Measurements from ENCODE around the gene SLC35B2. TPM values are rescaled to one million over a fixed set of nuclear protein-coding genes. Genes with fewer than 3 reads are reported as not detected.

The SLC35B2 gene
- total RNA-seq, 2 experiments from 2014 or later: 6.4 to 7.0 TPM

DNA sequence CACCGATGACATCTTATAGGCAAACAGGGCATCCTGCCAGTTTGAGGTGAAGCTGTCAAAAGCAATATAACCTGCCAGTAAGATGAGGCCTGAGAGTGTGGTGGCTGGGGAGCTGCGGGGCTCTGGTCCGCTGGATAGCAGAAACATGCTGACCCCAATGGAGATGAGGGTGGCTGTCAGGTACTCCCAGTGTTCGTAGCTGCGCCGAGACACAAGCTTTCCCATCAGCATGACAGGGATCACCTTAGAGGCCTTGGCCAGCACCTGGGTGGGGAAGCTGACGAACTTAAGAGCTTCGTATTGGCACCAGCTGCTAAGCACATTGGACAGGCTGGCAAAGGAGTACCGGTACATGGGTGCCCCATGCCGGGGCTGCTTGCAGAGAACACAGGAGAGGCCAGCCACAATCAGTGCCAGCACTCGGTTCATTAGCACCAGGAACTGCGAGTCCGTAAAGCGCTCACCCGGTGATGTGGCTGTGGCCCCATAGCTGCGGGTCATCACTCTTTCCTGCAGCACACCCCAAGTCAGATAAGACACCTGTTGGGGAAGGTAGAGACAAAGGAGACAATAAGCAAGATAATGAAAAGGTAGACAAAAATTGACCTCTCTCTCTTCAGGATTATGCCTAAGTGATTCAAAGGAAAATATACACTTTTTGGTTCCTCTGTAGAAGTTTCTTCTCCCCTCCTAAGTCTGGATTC is 2.1 kb downstream of the SLC35B2 start:
- Mint-ChIP-seq H3K36me3 (ENCODE audit: low read depth) (peaks cover 74% of the 10 kb centered on the region), H3K27ac (peak overlapping the region; percentile 60), H3K4me3 (peak overlapping the region; percentile 82), H3K27me3 (no peaks in the 10 kb centered on the region), H3K4me1 (ENCODE audit: low read depth) (peaks cover 60% of the 10 kb centered on the region), H3K9me3 (no peaks in the 10 kb centered on the region)
- intact Hi-C loops (cut with DNase I, micrococcal nuclease): loop anchor here (5.0 kb wide), 3 partner anchors 33 to 128 kb away; partner anchors contain the start of genes SLC29A1 (in 2 of the 2), MRPL14 (in 1 of the 2) and TMEM63B (in 1 of the 2)
- H3K27me3 ChIP-seq (ENCODE audit: control insufficient read depth in 1 of 2, insufficient read depth in 2 of 2, low read length in 2 of 2): no peaks in the 10 kb centered on the region
- no peak for ATAC-seq (ENCODE audit: poor library complexity)
- TF ChIP-seq, protein P1, sequence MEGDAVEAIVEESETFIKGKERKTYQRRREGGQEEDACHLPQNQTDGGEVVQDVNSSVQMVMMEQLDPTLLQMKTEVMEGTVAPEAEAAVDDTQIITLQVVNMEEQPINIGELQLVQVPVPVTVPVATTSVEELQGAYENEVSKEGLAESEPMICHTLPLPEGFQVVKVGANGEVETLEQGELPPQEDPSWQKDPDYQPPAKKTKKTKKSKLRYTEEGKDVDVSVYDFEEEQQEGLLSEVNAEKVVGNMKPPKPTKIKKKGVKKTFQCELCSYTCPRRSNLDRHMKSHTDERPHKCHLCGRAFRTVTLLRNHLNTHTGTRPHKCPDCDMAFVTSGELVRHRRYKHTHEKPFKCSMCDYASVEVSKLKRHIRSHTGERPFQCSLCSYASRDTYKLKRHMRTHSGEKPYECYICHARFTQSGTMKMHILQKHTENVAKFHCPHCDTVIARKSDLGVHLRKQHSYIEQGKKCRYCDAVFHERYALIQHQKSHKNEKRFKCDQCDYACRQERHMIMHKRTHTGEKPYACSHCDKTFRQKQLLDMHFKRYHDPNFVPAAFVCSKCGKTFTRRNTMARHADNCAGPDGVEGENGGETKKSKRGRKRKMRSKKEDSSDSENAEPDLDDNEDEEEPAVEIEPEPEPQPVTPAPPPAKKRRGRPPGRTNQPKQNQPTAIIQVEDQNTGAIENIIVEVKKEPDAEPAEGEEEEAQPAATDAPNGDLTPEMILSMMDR (IDR thresholded peaks at IDR 0.05): no peak
- peaks cover 75% of the 10 kb centered on the region for H3K36me3 ChIP-seq (ENCODE audit: insufficient read depth, low read length)
- H3K4me3 ChIP-seq (ENCODE audit: low read length): no peak overlapping the region
- peaks cover 40% of the 10 kb centered on the region for H3K4me1 ChIP-seq (ENCODE audit: insufficient read depth, low read length)
- H3K27ac ChIP-seq (ENCODE audit: low read depth in 1 of 2, low read length in 2 of 2): peak overlapping the region in 1 of 2 donors; percentile 45
- CTCF ChIA-PET: interaction anchor here (1.0 to 2.6 kb wide), 3 partner anchors 8 to 58 kb away, joined by 5 to 12 read pairs (median 9); partner anchors contain the start of genes AARS2 and HSP90AB1
- peak in 1 of 14 experiments; percentile 14 for DNase-seq
- POLR2A ChIA-PET: interaction anchor here (1.6 to 4.0 kb wide), 4 partner anchors 7 to 13 kb away, joined by 4 to 135 read pairs (median 8); partner anchors contain the start of gene HSP90AB1
- no peaks in the 10 kb centered on the region for H3K9me3 ChIP-seq (ENCODE audit: control insufficient read depth in 1 of 2, insufficient read depth in 1 of 2, low read length in 2 of 2)

DNA sequence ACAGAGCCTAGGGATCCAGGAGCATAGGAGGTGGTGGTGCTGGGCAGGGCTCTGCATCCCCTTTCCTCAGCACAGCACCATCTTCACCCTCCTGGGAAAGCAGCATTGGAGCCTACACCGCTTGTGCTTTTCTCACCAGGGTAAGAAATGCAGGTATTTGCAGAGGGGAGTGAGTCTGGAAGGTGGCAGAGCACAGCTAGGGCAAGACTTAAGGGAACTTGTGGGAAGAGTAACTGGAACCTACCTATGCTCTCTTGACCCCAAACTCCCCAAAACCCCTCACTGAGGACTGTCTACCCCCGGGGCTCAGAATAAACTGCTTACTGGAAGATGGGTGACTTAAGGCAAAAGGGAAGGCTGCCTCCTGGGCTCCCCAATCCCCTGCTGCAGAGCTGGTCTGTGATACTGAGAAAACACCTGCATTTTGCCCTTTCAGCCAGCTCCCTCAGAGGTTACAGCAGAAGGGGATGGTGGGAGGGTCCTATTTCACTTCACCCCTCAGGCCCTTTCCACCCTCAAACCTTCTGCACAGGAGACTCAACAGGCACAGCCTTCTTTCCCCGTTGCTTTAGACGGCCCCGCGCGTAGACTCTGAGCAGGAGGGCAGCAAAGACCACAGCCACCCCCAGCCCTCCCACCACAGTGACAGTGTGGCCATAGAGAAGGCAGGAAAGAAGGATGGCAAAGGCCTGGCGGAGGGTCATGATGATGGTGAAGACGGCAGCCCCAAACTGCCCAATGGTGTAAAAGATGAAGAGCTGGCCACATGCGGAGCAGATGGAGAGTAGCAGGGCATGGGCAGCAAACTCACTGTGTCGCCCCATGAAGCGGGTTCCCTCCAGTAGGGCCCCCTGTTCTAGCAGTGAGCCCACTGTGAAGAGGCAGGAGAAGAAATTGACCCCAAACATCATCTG is 2.9 kb downstream of the SLC35B2 start:
- peak overlapping the region; percentile 60 for H3K27ac Mint-ChIP-seq
- ChIA-PET CTCF (interaction anchor here (0.9 to 2.6 kb wide), 3 partner anchors 16 to 59 kb away, joined by 3 to 9 read pairs (median 4); partner anchors contain the start of genes AARS2 and TMEM151B), POLR2A (interaction anchor here (0.9 to 4.0 kb wide), 6 partner anchors 8 to 69 kb away, joined by 3 to 135 read pairs (median 6); partner anchors contain the start of gene HSP90AB1)
- TF ChIP-seq, protein P1 (IDR thresholded peaks at IDR 0.05): no peak
- ATAC-seq (ENCODE audit: poor library complexity): no peak
- no peak overlapping the region for H3K27ac ChIP-seq (ENCODE audit: low read depth in 1 of 2, low read length in 2 of 2)
- peak in 1 of 14 experiments; percentile 16 for DNase-seq
- no peaks in the 10 kb centered on the region for H3K9me3 Mint-ChIP-seq
- H3K36me3 Mint-ChIP-seq (ENCODE audit: low read depth): peaks cover 81% of the 10 kb centered on the region
- H3K4me1 Mint-ChIP-seq (ENCODE audit: low read depth): peaks cover 68% of the 10 kb centered on the region
- H3K4me3 Mint-ChIP-seq: peak overlapping the region; percentile 82
- no peaks in the 10 kb centered on the region for H3K27me3 Mint-ChIP-seq
- no peaks in the 10 kb centered on the region for H3K27me3 ChIP-seq (ENCODE audit: control insufficient read depth in 1 of 2, insufficient read depth in 2 of 2, low read length in 2 of 2)
- intact Hi-C loops (cut with DNase I, micrococcal nuclease): loop anchor here (5.0 kb wide), 3 partner anchors 32 to 127 kb away; partner anchors contain the start of genes SLC29A1 (in 2 of the 2), MRPL14 (in 1 of the 2) and TMEM63B (in 1 of the 2)
- H3K36me3 ChIP-seq (ENCODE audit: insufficient read depth, low read length): peaks cover 75% of the 10 kb centered on the region
- peaks cover 45% of the 10 kb centered on the region for H3K4me1 ChIP-seq (ENCODE audit: insufficient read depth, low read length)
- H3K4me3 ChIP-seq (ENCODE audit: low read length): no peak overlapping the region
- no peaks in the 10 kb centered on the region for H3K9me3 ChIP-seq (ENCODE audit: control insufficient read depth in 1 of 2, insufficient read depth in 1 of 2, low read length in 2 of 2)
